H9 (cell line): ENCODE results near the gene NDOR1. TPM values are rescaled to one million over a fixed set of nuclear protein-coding genes. Genes with fewer than 3 reads are reported as not detected.
A peak's percentile ranks its signal among the peaks of the same experiment; 100 is the strongest.

Source experiments
- DNase-seq: peaks from one replicate; pipeline ENCODE4 v3.0.0-alpha.2; 2017
- H2AFZ ChIP-seq: one replicate; pipeline ENCODE4 v1.6.1; 2013; ENCODE audit warnings: mild to moderate bottlenecking, low read length, control low read depth, moderate library complexity
- H2AK5ac ChIP-seq: 2 replicates; pipeline ENCODE4 v1.6.1; 2013; ENCODE audit warnings: low read length, control low read depth, mixed read lengths; ENCODE audit not compliant: insufficient read length
- H2BK120ac ChIP-seq: one replicate; pipeline ENCODE4 v1.6.1; 2013; ENCODE audit warnings: low read depth, mild to moderate bottlenecking, low read length, control low read depth, inconsistent platforms; ENCODE audit not compliant: poor library complexity, severe bottlenecking
- H2BK12ac ChIP-seq: 2 replicates; pipeline ENCODE4 v1.6.1; 2013; ENCODE audit warnings: low read length, control low read depth, mixed read lengths, low read depth; ENCODE audit not compliant: insufficient read length
- H2BK15ac ChIP-seq: 2 replicates; pipeline ENCODE4 v1.6.1; 2013; ENCODE audit warnings: low read depth, low read length, control low read depth
- H2BK20ac ChIP-seq: one replicate; pipeline ENCODE4 v1.6.1; 2013; ENCODE audit warnings: low read depth, mild to moderate bottlenecking, low read length, control low read depth, inconsistent platforms; ENCODE audit not compliant: poor library complexity, severe bottlenecking
- H2BK5ac ChIP-seq: 2 replicates; pipeline ENCODE4 v1.6.1; 2013; ENCODE audit warnings: low read length, control low read depth, mixed read lengths; ENCODE audit not compliant: insufficient read length
- H3K14ac ChIP-seq: 2 replicates; pipeline ENCODE4 v1.6.1; 2013; ENCODE audit warnings: low read length, control low read depth; ENCODE audit not compliant: insufficient read depth
- H3K18ac ChIP-seq: 2 replicates; pipeline ENCODE4 v1.6.1; 2013; ENCODE audit warnings: low read depth, mild to moderate bottlenecking, mixed read lengths, low read length, control low read depth; ENCODE audit not compliant: insufficient read length
- H3K23ac ChIP-seq: 2 replicates; pipeline ENCODE4 v1.6.1; 2013; ENCODE audit warnings: low read length, control low read depth, mixed read lengths, low read depth; ENCODE audit not compliant: insufficient read length
- H3K23me2 ChIP-seq: 2 replicates; pipeline ENCODE4 v1.6.1; 2013; ENCODE audit warnings: low read depth, mild to moderate bottlenecking, mixed read lengths, low read length, control low read depth; ENCODE audit not compliant: insufficient read length, poor library complexity, severe bottlenecking
- H3K27ac ChIP-seq: 2 replicates; pipeline ENCODE4 v1.5.1; 2013; ENCODE audit warnings: low read length, control low read depth, mixed read lengths, low read depth; ENCODE audit not compliant: insufficient read length
- H3K27me3 ChIP-seq: 2 replicates; pipeline ENCODE4 v1.6.1; 2013; ENCODE audit warnings: low read length, control low read depth, inconsistent platforms; ENCODE audit not compliant: insufficient read depth
- H3K4ac ChIP-seq: 2 replicates; pipeline ENCODE4 v1.6.1; 2013; ENCODE audit warnings: low read depth, mild to moderate bottlenecking, control low read depth, inconsistent platforms, low read length, moderate library complexity
- H3K4me1 ChIP-seq: 2 replicates; pipeline ENCODE4 v1.6.1; 2013; ENCODE audit warnings: low read length, control low read depth, inconsistent platforms; ENCODE audit not compliant: insufficient read depth
- H3K4me2 ChIP-seq: 2 replicates; pipeline ENCODE4 v1.6.1; 2013; ENCODE audit warnings: low read length, control low read depth, mixed read lengths; ENCODE audit not compliant: insufficient read length, insufficient read depth
- H3K56ac ChIP-seq: 2 replicates; pipeline ENCODE4 v1.6.1; 2013; ENCODE audit warnings: low read depth, mild to moderate bottlenecking, mixed read lengths, low read length, control low read depth; ENCODE audit not compliant: insufficient read length
- H3K79me1 ChIP-seq: 2 replicates; pipeline ENCODE4 v1.6.1; 2013; ENCODE audit warnings: low read depth, mild to moderate bottlenecking, moderate library complexity, low read length, control low read depth, inconsistent platforms; ENCODE audit not compliant: insufficient read depth, poor library complexity, severe bottlenecking
- H3K79me2 ChIP-seq: 2 replicates; pipeline ENCODE4 v1.6.1; 2013; ENCODE audit warnings: low read length, control low read depth, inconsistent platforms; ENCODE audit not compliant: insufficient read depth
- H3K9ac ChIP-seq: 2 replicates; pipeline ENCODE4 v1.6.1; 2013; ENCODE audit warnings: low read length, control low read depth, mixed read lengths; ENCODE audit not compliant: insufficient read length; ENCODE audit errors: extremely low read depth
- H3K9me3 ChIP-seq: one replicate; pipeline ENCODE4 v1.6.1; 2013; ENCODE audit warnings: low read depth, low read length, inconsistent platforms; ENCODE audit not compliant: control insufficient read depth
- H3T11ph ChIP-seq: one replicate; pipeline ENCODE4 v1.6.1; 2013; ENCODE audit warnings: mild to moderate bottlenecking, low read length, control low read depth, inconsistent platforms
- H4K20me1 ChIP-seq: one replicate; pipeline ENCODE4 v1.6.1; 2013; ENCODE audit not compliant: control insufficient read depth, insufficient read length, insufficient read depth
- H4K5ac ChIP-seq: 2 replicates; pipeline ENCODE4 v1.6.1; 2013; ENCODE audit warnings: low read depth, mild to moderate bottlenecking, mixed read lengths, low read length, control low read depth; ENCODE audit not compliant: insufficient read length
- H4K8ac ChIP-seq: replicated peaks from 2 replicates; pipeline ENCODE4 v1.6.1; 2013; ENCODE audit warnings: low read length, control low read depth, mixed read lengths, low read depth; ENCODE audit not compliant: insufficient read length
- H4K91ac ChIP-seq: 2 replicates; pipeline ENCODE4 v1.6.1; 2013; ENCODE audit warnings: low read depth, mild to moderate bottlenecking, moderate library complexity, mixed read lengths, low read length, control low read depth; ENCODE audit not compliant: insufficient read length
- H3K27ac Mint-ChIP-seq, 3 experiments: 2 replicates in 2 of 3; 3 replicates in 1 of 3; pipeline ENCODE4 v1.8.0; 2020 to 2021; ENCODE audit warnings: mixed read lengths in 3 of 3, mild to moderate bottlenecking in 1 of 3, moderate library complexity in 1 of 3
- H3K27me3 Mint-ChIP-seq: 2 replicates; pipeline ENCODE4 v1.8.0; 2021; ENCODE audit warnings: low read depth, mild to moderate bottlenecking, moderate library complexity, mixed read lengths
- H3K36me3 Mint-ChIP-seq, 3 experiments: 2 replicates in 2 of 3; 3 replicates in 1 of 3; pipeline ENCODE4 v1.8.0; 2020 to 2021; ENCODE audit warnings: low read depth in 3 of 3, mixed read lengths in 3 of 3; ENCODE audit not compliant: insufficient read depth in 1 of 3
- H3K4me1 Mint-ChIP-seq, 2 experiments: 2 replicates each; pipeline ENCODE4 v1.8.0; 2020; ENCODE audit warnings: mixed read lengths in 2 of 2
- H3K4me3 Mint-ChIP-seq, 2 experiments: 2 replicates in 1 of 2; 3 replicates in 1 of 2; pipeline ENCODE4 v1.8.0; 2020 to 2021; ENCODE audit warnings: mild to moderate bottlenecking in 2 of 2, mixed read lengths in 2 of 2, moderate library complexity in 1 of 2
- H3K9me3 Mint-ChIP-seq, 2 experiments: 2 replicates in 1 of 2; 3 replicates in 1 of 2; pipeline ENCODE4 v1.8.0; 2020; ENCODE audit warnings: mild to moderate bottlenecking in 2 of 2, mixed read lengths in 2 of 2, moderate library complexity in 1 of 2
- CTCF ChIP-seq: fragments of 200-600 bp; sonication (generic); conservative IDR thresholded peaks from 3 replicates; pipeline ENCODE4 v1.8.0; 2021; ENCODE audit warnings: antibody characterized with exemption, mild to moderate bottlenecking
- WGBS: extraction: QIAGEN DNeasy Blood & Tissue Kit; methylation state at CpG from one replicate; pipeline ENCODE4 v1.1.7; 2013; ENCODE audit warnings: missing lambda C conversion rate, low lambda C conversion rate, mixed read lengths; ENCODE audit not compliant: insufficient read length; ENCODE audit errors: extremely low coverage; 5-methylcytosine and 5-hydroxymethylcytosine counted together
- total RNA-seq: library from RNA; stranded (reverse); gene quantifications from 2 replicates; pipeline ENCODE4 v1.2.1, GENCODE V29; 2021

NDOR1 gene
- total RNA-seq, 1 experiment from 2014 or later = 44.1 TPM

- no peak overlapping the region for H3K18ac ChIP-seq
- no peaks in the 10 kb centered on the region for H3K27me3 ChIP-seq
- H3K79me2 ChIP-seq = peaks cover 10% of the 10 kb centered on the region; the same call in 1 of the 2 replicates
- peaks cover 13% of the 10 kb centered on the region for H3K23me2 ChIP-seq
- TF ChIP-seq CTCF = 0 out of 3 replicates have a peak, but pooled peaks have one; percentile 16
- no CpG with 5 or more reads among the region's 9 CpGs for WGBS
- no peak overlapping the region for H3K23ac ChIP-seq
- H2BK5ac ChIP-seq = no peak overlapping the region
- no peak overlapping the region for H2BK20ac ChIP-seq
- H3K9ac ChIP-seq = no peak overlapping the region
- Mint-ChIP-seq H3K4me3 (peak overlapping the region; percentile 94 to 96), H3K27ac (no peak overlapping the region; a peak in 1 of 7 replicates), H3K4me1 (peaks cover 20 to 27% of the 10 kb centered on the region in 2 experiments), H3K36me3 (peaks cover 7 to 38% (median 26%) of the 10 kb centered on the region in 3 experiments; a peak in 6 of 7 replicates), H3K27me3 (no peaks in the 10 kb centered on the region), H3K9me3 (no peaks in the 10 kb centered on the region)
- H3K4me1 ChIP-seq = peaks cover 5% of the 10 kb centered on the region; the same call in 1 of the 2 replicates
- no peak overlapping the region for H4K91ac ChIP-seq
- H3T11ph ChIP-seq = no peak overlapping the region
- peaks cover 6% of the 10 kb centered on the region for H3K79me1 ChIP-seq
- H4K5ac ChIP-seq = no peak overlapping the region
- H4K20me1 ChIP-seq = no peaks in the 10 kb centered on the region
- DNase-seq = no peak
- no peak overlapping the region for H2AFZ ChIP-seq
- H2BK15ac ChIP-seq = no peak overlapping the region
- no peak overlapping the region for H3K27ac ChIP-seq
- H3K14ac ChIP-seq = no peak overlapping the region
- H3K9me3 ChIP-seq = no peaks in the 10 kb centered on the region
- no peak overlapping the region for H4K8ac ChIP-seq
- no peak overlapping the region for H2AK5ac ChIP-seq
- H3K56ac ChIP-seq = no peak overlapping the region
- H2BK120ac ChIP-seq = no peak overlapping the region
- no peak overlapping the region for H3K4ac ChIP-seq
- no peak overlapping the region for H3K4me2 ChIP-seq
- no peak overlapping the region for H2BK12ac ChIP-seq
Observed at GRCh38 chr9:137190315-137190856, 15.1 kb upstream of the NDOR1 start.
